GM19397 (cell line): Measurements from ENCODE around the gene PMPCA.

Experiments
- ATAC-seq: cut with Tn5 transposase; IDR thresholded peaks from one replicate; pipeline ENCODE4 v1.9.1; 2021; ENCODE audit warnings: mild to moderate bottlenecking, moderate library complexity; ENCODE audit not compliant: unreplicated experiment

The PMPCA gene

DNA sequence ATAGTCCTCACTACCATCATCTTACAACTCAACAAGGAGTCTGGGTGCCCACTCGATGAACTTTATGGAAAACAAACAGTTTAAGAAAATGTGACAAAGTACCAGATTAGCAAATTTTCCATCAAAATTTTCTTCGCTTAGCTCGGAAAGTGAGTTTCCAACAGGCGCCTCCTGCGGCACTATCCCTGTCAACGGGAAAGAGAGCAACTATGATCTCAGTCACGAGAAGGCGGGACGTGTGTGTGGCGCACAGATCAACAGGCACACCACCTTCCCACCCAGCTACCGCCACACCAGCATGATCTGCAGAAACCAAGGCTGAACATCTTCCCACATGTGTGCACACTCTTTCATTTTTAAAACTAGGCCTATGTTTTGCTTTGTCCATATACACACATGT is 42.9 kb downstream of the PMPCA start:
- ATAC-seq = no peak

DNA sequence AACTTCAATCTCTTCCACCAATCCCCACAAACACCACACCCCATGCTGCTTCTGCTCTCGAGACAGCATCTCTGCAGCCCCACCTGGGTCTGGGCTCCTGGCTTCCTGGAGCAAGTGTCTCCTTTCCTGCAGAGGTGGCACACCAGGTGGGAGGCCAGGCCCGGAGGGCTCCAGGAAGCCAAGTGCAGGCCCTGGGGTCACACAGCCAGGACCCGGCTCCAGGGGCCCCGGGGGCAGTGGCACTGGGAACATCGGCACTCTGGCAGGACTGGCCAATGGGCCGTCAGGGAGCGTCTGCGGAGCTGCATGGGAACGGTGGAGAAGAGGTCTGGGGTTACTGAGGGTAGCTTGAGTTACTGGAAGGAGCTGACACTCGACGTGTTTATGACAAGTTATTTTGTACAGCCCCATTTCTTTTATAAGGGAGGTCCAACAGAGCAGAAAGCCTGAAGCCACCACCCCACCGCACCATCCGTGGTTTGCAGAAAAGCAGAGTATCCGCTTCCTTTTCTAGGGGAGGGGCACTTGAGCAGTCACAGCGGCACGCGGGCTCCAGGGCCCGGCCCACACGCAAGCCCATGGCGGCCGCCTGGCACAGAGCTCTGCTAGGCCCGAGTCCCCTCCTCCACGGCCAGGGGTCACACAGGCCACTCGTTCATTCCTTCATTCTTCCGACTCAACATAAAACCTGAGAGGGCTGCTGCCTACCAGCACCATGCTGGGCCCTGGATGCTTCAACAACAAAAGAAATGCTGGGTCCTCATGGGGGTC is 43.8 kb downstream of the PMPCA start:
- ATAC-seq = no peak

DNA sequence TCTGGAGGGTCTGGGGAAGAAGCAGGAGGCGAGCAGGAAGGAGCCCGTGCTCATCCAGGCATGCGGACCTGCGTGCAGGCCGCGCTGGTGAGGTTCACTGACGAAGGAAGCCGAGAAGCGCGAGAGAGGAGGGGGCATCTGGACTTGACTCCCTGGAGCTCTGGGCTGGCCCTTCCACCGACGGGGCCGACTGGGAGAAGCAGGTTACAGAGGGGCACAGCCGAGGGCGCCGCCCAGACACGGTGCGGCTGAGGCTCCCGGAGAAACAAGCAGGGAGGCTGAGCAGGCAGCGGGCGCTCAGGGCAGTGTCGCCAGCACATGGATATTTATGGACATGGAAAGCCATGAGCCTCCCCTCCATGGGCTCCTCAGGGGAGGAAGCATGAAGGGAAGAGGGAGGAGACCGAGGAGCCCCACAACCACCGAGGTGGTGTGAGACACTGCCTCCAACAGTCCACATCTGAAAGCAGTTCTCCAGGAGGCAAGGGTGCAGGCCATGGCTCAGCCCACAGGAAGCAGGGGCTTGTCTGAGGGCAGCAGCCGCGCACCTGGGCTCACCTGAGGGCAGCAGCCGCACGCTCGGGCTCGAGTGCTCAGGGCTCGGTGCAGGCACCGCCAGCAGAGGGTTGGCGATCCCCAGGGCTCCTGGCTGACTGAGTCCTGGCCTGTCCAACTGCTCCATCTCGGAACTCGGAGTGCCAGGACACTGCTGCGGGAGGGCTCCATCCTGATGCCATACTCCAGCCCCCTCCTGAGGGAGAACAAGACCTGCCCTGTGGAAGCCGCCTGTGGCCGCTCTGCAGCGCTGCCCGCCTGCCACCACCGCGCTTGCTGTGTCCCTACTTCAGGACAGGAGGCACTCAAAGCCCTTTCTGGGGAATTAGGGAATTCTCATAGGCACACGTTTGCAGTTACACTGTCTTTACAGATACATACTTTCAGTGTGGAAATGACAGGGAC is 44.9 kb downstream of the PMPCA start:
- no peak for ATAC-seq

DNA sequence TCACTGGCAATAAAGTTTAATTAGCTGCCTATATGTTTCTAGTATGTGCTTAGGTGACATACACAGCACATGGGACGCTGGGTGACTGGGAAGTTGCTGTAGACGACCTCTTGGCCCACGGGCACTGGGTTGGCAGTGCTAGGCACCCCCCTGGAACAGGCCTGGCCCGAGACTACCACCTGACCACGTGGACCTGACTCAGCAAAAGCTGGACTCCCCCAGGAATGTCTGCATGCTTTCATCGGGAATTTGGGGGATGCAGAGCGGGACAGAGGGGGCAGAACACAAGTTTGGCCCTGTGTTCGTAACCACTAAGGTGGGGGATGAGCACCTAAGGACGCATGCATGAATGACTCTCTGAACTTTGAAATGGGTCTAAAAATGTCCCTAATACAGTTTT is 45.8 kb downstream of the PMPCA start:
- no peak for ATAC-seq

DNA sequence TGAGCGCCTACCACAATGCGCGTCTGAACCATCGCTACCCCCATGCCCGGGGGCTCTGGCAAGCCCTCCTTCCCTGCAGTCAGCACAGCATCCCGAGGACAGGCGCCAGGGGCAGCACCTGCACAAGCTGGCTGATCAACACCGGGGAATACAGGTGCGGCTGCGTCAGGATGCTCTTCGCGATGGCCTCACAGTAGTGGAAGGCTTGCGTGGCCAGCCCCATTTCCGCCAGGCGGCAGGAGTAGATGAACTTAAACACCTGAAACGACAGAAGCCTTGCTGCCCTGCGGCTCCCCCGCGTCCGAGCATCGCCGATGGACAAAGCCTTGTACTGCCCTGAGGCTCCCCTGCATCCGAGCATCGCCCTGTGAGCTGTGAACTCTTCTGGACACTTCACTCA is 46.9 kb downstream of the PMPCA start:
- ATAC-seq = no peak

DNA sequence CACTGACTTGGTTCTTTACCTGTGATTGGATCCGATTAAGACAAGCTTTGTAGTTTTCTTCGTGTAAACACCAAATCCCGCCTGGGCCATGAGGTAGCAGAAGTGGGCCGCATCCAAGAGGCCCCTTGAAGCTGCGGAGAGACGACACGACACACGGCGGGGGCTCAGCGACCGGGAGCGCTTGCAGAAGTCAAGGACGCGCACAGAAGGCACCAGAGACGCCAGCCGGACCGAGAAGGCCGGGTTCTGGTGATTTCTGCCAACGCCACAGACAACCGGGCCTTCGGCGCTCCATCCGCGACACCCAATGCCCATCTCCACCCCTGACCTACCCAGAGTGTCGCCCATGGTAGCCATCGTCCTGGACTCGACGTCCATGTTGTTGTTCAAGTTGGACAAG is 49.0 kb downstream of the PMPCA start:
- no peak for ATAC-seq

DNA sequence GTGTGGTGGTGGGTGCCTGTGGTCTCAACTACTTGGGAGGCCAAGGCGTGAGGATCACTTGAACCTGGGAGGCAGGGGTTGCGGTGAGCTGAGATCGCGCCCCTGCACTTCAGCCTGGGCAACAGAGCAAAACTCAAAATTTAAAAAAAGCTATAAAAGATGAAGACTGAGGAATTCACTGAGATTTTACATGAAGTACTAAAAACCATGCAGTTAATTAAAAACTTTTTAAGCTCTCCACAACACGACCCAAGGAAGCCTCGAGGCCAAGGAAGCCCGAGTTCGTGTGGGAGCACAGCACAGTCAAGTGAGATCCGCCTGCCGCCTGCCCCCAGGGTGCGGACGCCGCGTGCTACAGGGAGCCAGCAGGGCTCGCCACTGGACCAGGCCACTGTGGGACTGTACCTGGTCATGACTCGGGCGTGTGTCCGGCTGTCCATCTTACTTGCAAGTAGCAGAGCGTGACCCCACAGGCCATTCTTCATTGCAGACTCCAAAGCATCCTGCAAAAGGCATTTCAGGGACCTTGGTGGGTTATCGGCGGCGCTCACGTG is 50.4 kb downstream of the PMPCA start:
- no peak for ATAC-seq

DNA sequence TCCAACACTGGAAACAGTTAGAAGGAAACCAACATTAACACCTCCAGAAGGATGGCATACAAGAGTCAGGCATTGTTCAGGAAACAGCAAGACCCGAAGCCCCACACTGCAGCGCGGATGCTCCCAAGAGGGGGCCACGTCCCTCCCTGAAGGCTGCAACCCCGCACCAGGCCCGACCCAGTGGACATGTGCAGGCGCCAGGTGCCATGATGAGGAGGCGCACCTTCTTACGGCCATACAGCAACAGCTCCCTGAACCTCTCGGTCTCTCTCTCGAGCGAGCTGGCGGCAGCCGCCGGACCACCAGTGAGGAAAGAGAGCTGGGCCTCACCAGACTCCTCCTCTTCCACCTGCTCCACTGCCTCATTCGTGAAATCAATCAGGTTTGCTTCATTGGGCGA is 52.2 kb downstream of the PMPCA start:
- no peak for ATAC-seq

DNA sequence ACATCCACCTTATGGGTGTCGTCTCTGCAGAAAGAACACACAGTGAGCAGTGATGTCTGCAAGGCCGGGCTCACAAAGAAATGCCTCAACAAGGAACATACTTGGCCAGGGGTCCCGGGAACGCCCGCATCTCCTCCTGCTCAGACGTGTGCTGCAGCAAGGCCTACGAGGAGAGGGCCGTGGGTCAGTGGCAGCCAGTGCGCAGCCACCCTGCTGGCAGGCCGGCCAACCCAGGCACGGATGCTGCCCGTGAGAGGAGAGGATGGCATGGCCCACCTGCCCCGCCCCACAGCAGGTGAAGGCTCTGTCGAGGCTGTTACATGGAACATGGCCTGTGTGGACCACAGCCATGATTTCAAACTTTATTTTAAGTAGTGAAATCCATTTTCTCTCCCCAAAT is 53.1 kb downstream of the PMPCA start:
- ATAC-seq = no peak

DNA sequence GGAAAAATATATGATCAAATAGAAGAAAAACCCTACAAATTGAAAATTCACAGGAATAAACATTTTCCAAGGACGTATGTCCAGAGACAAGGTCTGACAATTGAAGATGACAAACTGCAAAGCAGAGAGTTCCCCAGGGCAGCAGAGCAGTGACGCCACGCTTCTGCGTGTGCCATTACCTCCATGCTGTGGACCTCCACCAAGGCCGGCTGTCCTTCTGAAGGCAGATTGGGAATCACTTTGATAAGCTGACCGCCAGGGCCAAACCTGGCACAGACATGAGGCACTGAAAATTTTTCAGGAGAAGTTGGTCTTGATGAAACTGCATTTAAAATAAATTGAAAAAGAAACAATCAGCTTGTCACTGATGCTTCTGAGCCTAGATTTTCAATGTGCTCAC is 53.8 kb downstream of the PMPCA start:
- no peak for ATAC-seq

DNA sequence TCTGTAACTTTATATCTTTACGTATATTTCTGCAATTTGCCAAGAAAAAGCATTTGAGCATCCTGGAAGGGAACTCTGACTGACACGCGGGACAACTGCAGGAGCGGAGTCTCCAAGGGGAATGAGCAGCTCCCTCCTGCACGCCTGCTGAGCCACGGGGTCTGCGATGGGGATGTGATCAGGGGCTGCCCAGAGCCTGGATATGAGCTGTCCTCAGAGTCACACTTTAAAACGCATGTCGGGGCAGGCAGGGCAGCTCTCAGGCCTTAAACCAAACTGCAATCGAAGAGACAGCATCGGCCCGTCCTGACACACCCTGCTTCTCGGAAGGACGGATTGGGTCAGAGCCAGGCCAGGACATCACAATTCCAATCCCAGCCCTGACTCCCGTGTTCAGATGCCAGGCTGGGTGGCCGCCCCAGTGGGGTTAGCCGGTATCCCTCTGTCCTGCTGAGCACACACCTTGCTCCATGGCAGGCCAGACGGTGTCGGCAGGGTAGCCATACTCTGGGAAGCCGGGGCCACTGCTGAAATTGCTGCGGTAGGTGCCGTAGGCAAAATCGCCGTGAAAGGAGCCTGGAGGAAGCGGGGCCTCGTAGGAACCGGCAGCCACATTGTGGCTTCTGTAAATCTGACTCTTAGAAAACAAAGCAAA is 55.2 kb downstream of the PMPCA start:
- ATAC-seq = no peak

DNA sequence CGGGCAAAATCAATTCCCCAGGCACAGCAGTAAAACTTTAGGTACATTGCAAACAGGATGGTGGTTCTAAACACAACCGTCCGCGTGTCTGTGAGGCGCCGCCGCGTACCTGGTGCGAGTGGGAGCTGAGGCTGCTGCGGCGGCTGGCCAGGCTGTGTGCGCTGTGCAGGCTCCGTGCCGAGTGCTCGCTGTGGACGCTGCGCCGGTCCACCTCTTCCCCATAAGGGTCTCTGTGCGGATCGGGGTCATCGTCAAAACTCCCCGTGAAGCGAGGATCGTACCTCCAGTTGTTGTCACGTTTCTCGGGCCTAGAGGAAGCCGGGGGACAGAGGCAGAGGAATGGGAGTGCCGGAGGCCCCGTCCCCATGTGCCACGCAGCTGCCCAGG is 55.7 kb downstream of the PMPCA start:
- ATAC-seq = no peak

DNA sequence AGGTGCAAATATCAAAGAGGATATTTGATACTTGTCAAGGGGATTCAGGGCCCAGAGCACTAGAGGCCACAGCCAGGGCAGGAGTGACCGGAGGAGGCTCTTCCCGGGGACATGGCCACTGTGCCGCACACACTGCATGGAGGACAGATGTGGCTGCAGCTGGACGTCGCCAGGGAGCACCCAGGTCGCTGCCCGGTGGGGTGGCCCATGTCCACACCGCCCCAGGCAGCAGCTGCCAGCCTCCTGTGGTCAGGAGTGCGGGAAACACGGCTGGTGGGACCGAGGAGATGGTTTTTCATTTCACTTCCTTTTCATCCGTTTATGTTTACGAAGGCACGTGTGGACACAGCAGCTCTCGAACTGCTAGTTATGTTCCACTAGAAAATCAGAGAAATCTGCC is 57.3 kb downstream of the PMPCA start:
- ATAC-seq = no peak

DNA sequence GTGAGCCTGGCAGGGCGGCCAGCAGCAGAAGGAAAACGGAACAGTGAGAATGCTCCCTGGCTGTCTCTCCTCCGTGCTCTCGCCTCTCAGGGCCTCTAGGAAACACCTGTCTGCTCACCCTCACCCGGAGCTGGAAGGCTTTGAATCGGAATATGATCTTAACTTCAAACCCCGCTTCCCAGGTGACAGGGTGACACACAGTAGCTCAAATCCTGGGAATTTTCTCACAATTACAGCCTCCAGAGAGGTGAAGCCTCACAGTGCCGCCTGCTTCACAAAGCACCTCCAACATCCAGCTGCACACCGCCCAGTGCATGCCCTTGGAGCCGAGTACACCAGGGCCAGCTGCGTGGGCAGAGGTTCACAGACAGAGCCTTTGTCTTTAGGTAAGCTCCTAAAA is 59.9 kb downstream of the PMPCA start:
- ATAC-seq = no peak

DNA sequence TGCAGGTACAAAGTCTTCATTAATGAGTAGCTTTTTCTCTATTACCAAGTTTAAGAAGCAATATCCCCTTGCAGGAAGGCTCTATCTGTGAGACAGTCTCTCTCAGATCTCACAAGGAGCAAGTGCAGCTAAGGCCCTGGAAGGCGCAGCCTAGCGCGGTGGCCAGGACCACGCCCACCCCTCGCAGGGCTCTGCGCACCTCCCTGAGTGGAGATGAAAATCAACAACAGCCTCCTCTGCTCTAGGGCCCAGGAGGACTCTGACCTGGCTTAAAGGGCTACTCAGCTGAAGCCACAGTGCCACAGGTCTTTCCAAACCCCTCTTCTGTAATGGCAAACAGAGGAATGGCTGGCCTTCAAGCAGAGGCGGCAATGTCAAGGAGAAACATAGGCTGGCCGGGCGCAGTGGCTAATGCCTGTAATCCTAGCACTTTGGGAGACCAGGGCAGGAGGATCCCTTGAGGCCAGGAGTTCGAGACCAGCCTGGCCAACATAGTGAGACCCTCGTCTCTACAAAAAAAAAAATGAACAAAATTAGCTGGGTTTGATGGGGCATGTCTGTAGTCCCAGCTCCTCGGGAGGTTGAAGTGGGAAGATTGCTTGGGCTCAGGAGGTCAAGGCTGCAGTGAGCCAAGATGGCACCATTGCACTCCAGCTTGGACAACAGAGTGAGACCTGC is 60.5 kb downstream of the PMPCA start:
- ATAC-seq = no peak

DNA sequence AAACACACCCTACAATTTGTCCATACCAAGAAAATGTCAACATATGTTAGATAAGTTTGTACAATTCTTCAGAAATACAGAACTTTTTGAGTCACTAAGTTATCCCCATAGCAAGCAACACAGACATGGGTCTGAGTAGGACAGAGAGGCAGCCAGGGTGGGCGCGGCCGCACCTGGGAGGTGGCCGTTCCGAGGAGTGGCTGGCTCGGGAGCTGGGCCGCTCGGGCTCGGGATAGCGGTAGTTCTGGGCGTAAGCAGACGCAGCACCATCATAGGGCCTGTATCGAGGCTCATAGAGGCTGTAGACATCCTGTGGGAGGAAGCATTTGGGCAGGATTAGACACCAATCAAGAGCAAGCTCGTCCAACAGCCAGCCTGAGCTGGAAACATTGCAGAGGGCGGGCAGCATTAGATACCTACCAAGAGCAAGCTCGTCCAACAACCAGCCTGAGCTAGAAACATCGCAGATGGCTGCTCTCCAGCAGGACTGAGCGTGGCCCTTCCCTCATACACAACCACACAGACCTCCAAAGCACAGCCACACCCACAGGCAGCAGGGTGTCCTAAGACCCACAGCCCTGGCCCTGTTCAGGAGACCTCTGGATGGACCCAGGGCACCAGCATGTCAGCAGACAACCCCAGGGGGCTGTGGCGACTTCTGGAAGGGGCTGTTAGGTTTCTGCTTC is 61.5 kb downstream of the PMPCA start:
- ATAC-seq = no peak

DNA sequence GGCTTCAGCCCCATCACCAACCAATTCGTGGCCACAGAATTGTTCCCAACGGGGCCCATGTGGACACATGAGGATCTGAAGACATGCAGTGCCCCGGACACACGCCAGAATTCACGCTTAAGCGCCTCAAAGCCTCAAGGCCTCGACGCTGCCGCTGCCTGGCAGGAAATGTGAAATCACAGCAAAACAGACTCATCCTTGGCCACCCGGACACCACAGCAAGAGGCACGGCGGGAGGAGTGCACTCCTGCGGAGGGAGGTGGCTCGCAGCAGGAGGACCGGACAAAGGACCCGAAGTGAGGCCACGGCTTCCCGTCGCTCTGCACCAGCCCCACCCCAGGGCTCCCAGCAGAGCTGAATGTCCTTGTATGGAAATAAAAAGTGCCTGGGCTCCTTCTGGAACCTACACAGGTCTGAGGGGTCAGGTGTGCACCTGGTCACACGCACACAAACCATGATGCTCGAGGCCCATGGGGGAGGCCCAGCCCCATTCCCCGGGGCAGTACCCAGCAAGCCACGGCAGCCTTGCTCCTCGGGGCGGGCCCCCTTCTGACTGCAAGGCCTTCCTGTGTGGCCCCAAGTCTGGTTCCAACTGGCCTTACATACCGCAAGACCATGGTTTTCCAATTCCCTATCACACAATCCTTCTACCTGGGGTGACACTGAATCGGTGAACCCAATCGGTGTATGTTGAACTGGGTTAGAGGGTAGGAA is 62.3 kb downstream of the PMPCA start:
- ATAC-seq = no peak

DNA sequence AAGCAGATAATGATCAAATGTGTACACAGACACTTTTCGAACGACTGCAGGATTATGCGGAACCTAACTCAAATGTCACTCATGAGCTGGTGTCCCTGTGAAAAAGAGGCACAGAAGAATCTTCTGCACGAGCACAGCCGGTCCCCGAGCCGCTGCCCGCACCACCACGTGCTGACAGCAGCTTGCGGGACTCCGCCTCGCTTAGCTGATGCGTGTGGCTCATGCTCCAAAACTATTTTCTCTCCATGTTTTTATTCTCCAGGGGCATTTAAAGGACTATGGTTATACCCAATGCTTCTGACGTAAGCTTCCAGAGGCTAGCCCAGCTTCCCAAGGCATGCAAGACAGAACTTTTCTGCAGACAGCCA is 62.9 kb downstream of the PMPCA start:
- ATAC-seq = no peak
